HTR-8/SVneo (cell line): ENCODE measurements around the gene HERC6.
"Not testable (repeated sequence)": the region's sequence is repeated elsewhere in the genome, so short reads cannot be mapped to it uniquely, and the experiment has no call there.

Experiments
- DNase-seq: peaks from one replicate; pipeline ENCODE4 v3.0.0; 2011; ENCODE audit warnings: low spot score, mixed read lengths; ENCODE audit not compliant: insufficient read length
- FAIRE-seq: peaks from 2 replicates; lab custom pipeline; 2011; peaks lifted over from hg19 to GRCh38; lab: Jason Lieb, UNC

HERC6 gene

GRCh38 chr4:88382621-88383020, 4.0 kb downstream of the HERC6 start:
- FAIRE-seq: no peak

GRCh38 chr4:88390128-88390527, 11.5 kb downstream of the HERC6 start:
- no peak for FAIRE-seq
- DNase-seq: no peak

More at GRCh38 chr4:88382621-88383020, 4.0 kb downstream of the HERC6 start:
- DNase-seq: no peak

- DNase-seq (no peak), FAIRE-seq (no peak)
Measured at GRCh38 chr4:88391703-88392102, 13.1 kb downstream of the HERC6 start.

GRCh38 chr4:88396681-88397080, 18.0 kb downstream of the HERC6 start:
- DNase-seq: no peak
- FAIRE-seq: no peak

- FAIRE-seq (no peak), DNase-seq (no peak)
Measured at GRCh38 chr4:88398381-88398780, 19.7 kb downstream of the HERC6 start.

- no peak for FAIRE-seq
Measured at GRCh38 chr4:88409206-88409605, 30.6 kb downstream of the HERC6 start.

GRCh38 chr4:88409789-88410188, 31.1 kb downstream of the HERC6 start:
- DNase-seq (no peak), FAIRE-seq (no peak)

More at GRCh38 chr4:88409206-88409605, 30.6 kb downstream of the HERC6 start:
- no peak for DNase-seq

GRCh38 chr4:88411491-88412096, 32.9 kb downstream of the HERC6 start:
- no peak for FAIRE-seq
- no peak for DNase-seq

GRCh38 chr4:88413801-88414200, 35.1 kb downstream of the HERC6 start:
- DNase-seq (no peak), FAIRE-seq (no peak)

- DNase-seq (no peak), FAIRE-seq (no peak)
Measured at GRCh38 chr4:88414755-88415154, 36.1 kb downstream of the HERC6 start.

GRCh38 chr4:88415982-88416381, 37.3 kb downstream of the HERC6 start:
- no peak for FAIRE-seq
- DNase-seq: no peak

- DNase-seq (no peak), FAIRE-seq (no peak)
Measured at GRCh38 chr4:88418411-88418810, 39.8 kb downstream of the HERC6 start.

GRCh38 chr4:88419874-88420273, 41.2 kb downstream of the HERC6 start:
- DNase-seq (no peak), FAIRE-seq (no peak)

- DNase-seq (no peak), FAIRE-seq (no peak)
Measured at GRCh38 chr4:88420844-88421243, 42.2 kb downstream of the HERC6 start.

- no peak for FAIRE-seq
- DNase-seq: no peak
Measured at GRCh38 chr4:88422403-88422802, 43.8 kb downstream of the HERC6 start.

- FAIRE-seq: no peak
Measured at GRCh38 chr4:88429401-88429800, 50.7 kb downstream of the HERC6 start.

GRCh38 chr4:88435987-88436693, 57.5 kb downstream of the HERC6 start:
- FAIRE-seq: no peak
- no peak for DNase-seq

More at GRCh38 chr4:88429401-88429800, 50.7 kb downstream of the HERC6 start:
- no peak for DNase-seq

- not testable (repeated sequence) for FAIRE-seq
Measured at GRCh38 chr4:88437873-88438272, 59.2 kb downstream of the HERC6 start.

GRCh38 chr4:88439161-88439760, 60.6 kb downstream of the HERC6 start:
- no peak for FAIRE-seq
- peak; percentile 13 for DNase-seq

More at GRCh38 chr4:88437873-88438272, 59.2 kb downstream of the HERC6 start:
- not testable (repeated sequence) for DNase-seq

GRCh38 chr4:88440146-88440545, 61.5 kb downstream of the HERC6 start:
- DNase-seq (no peak), FAIRE-seq (no peak)

- DNase-seq (no peak), FAIRE-seq (no peak)
Measured at GRCh38 chr4:88441696-88442095, 63.0 kb downstream of the HERC6 start.
